HCT116 (cell line): ENCODE data around the gene MFSD6L. TPM values are rescaled to one million over a fixed set of nuclear protein-coding genes. Genes with fewer than 3 reads are reported as not detected.

Experiments
- ATAC-seq: fragments of 200-7000 bp; cut with Tn5 transposase; 2 replicates; pipeline ENCODE4 v1.9.1; 2020; ENCODE audit warnings: mild to moderate bottlenecking, moderate library complexity
- BruUV-seq: library from RNA; stranded (reverse); fragments of 400-500 nt; replicated peaks from 2 replicates; lab custom pipeline; 2021; lab: Mats Ljungman, UMichigan
- CTCF ChIA-PET: fragments of 300-600 bp; sonication (Branson Sonifier 250); formaldehyde crosslinking; loops from one replicate; lab custom pipeline; 2021; ENCODE audit warnings: antibody characterized with exemption; lab: Charles Lee
- POLR2A ChIA-PET: fragments of 300-600, 350-600 bp; sonication (Branson Sonifier 250); formaldehyde crosslinking; loops from one replicate; lab custom pipeline; 2021; ENCODE audit warnings: antibody characterized with exemption; lab: Charles Lee
- RAD21 ChIA-PET, 2 experiments: fragments of 300-600 bp; sonication (Branson Sonifier 250); formaldehyde crosslinking; loops; one replicate each; lab custom pipeline; 2023; ENCODE audit warnings: low total read pairs in 2 of 2; ENCODE audit not compliant: uncharacterized antibody in 2 of 2, unreplicated experiment in 2 of 2, low non-redundant PET in 1 of 2; lab: Charles Lee
- DNase-seq: peaks from one replicate; pipeline ENCODE4 v3.0.0-alpha.2; 2010; ENCODE audit warnings: low read depth, low spot score
- H2AFZ ChIP-seq: fragments of 200-600 bp; shearing (Covaris generic), sonication (generic); 2 replicates; pipeline ENCODE4 v1.6.1; 2017; ENCODE audit warnings: low read depth, mixed run types, mixed read lengths, antibody characterized with exemption, low read length; ENCODE audit not compliant: poor library complexity, severe bottlenecking
- H3K27ac ChIP-seq: 2 replicates; pipeline ENCODE4 v1.5.1; 2012; ENCODE audit warnings: low read depth, low read length
- H3K27me3 ChIP-seq: fragments of 200-600 bp; sonication (generic); 2 replicates; pipeline ENCODE4 v1.6.1; 2016; ENCODE audit warnings: mixed run types, low read length, mixed read lengths; ENCODE audit not compliant: insufficient read depth
- H3K36me3 ChIP-seq, 2 experiments: fragments of 200-500 bp in 1 of 2; fragments of 200-600 bp in 1 of 2; sonication (Bioruptor generic) in 1 of 2; sonication (generic) in 1 of 2; 2 replicates each; pipeline versions ENCODE4 v1.5.1 to v1.6.1; 2014 to 2016; ENCODE audit warnings: low read length in 2 of 2, inconsistent platforms in 1 of 2, mixed read lengths in 1 of 2, mixed run types in 1 of 2; ENCODE audit not compliant: insufficient read depth in 2 of 2, control insufficient read depth in 1 of 2
- H3K4me1 ChIP-seq, 2 experiments: fragments of 200-600 bp in 1 of 2; sonication (generic) in 1 of 2; 2 replicates each; pipeline versions ENCODE4 v1.5.1 to v1.6.1; 2012 to 2017; ENCODE audit warnings: low read length in 2 of 2, inconsistent platforms in 1 of 2, mild to moderate bottlenecking in 1 of 2, mixed read lengths in 1 of 2, mixed run types in 1 of 2, moderate library complexity in 1 of 2; ENCODE audit not compliant: insufficient read depth in 2 of 2, control insufficient read depth in 1 of 2
- H3K4me2 ChIP-seq: fragments of 200-600 bp; sonication (generic); 2 replicates; pipeline ENCODE4 v1.6.1; 2017; ENCODE audit warnings: mixed run types, low read length, mixed read lengths
- H3K4me3 ChIP-seq, 2 experiments: fragments of 200-600 bp in 1 of 2; sonication (generic) in 1 of 2; replicated peaks in 1 of 2; 2 replicates each; pipeline ENCODE4 v1.5.1; 2011 to 2016; ENCODE audit warnings: low read length in 2 of 2, control low read depth in 1 of 2, low read depth in 1 of 2, mild to moderate bottlenecking in 1 of 2, mixed read lengths in 1 of 2, mixed run types in 1 of 2
- H3K79me2 ChIP-seq: fragments of 200-600 bp; sonication (generic); 2 replicates; pipeline ENCODE4 v1.6.1; 2017; ENCODE audit warnings: mild to moderate bottlenecking, mixed run types, low read length, moderate library complexity, mixed read lengths; ENCODE audit not compliant: insufficient read depth
- H3K9ac ChIP-seq: fragments of 200-600 bp; sonication (generic); 2 replicates; pipeline ENCODE4 v1.6.1; 2016; ENCODE audit warnings: low read length, mixed read lengths
- H3K9me2 ChIP-seq: fragments of 200-600 bp; sonication (generic), shearing (Covaris generic); 2 replicates; pipeline ENCODE4 v1.6.1; 2017; ENCODE audit warnings: mixed run types, mild to moderate bottlenecking, moderate library complexity; ENCODE audit not compliant: insufficient read depth
- H3K9me3 ChIP-seq, 2 experiments: fragments of 200-500 bp in 1 of 2; fragments of 200-600 bp in 1 of 2; sonication (Bioruptor generic) in 1 of 2; sonication (generic) in 1 of 2; 2 replicates each; pipeline ENCODE4 v1.6.1; 2014 to 2017; ENCODE audit warnings: low read length in 2 of 2, mixed read lengths in 2 of 2, inconsistent platforms in 1 of 2, low read depth in 1 of 2, mild to moderate bottlenecking in 1 of 2, mixed run types in 1 of 2, moderate library complexity in 1 of 2; ENCODE audit not compliant: control insufficient read depth in 1 of 2, insufficient read depth in 1 of 2
- H4K20me1 ChIP-seq: fragments of 200-600 bp; sonication (generic), shearing (Covaris generic); 2 replicates; pipeline ENCODE4 v1.6.1; 2017; ENCODE audit warnings: mixed run types, mild to moderate bottlenecking, moderate library complexity; ENCODE audit not compliant: insufficient read depth
- CEBPB ChIP-seq: IDR thresholded peaks from 2 replicates; pipeline ENCODE4 v1.6.1; 2012; ENCODE audit warnings: low read depth
- CTCF ChIP-seq, 3 experiments: fragments of 200-600 bp in 1 of 3; sonication (generic) in 1 of 3; IDR thresholded peaks in 2 of 3; conservative IDR thresholded peaks in 1 of 3; 2 replicates each; pipeline ENCODE4 v1.5.1; 2012 to 2017; ENCODE audit warnings: low read depth in 2 of 3, low read length in 2 of 3, antibody characterized with exemption in 1 of 3, borderline replicate concordance in 1 of 3, control low read depth in 1 of 3, mild to moderate bottlenecking in 1 of 3, mixed read lengths in 1 of 3, mixed run types in 1 of 3, moderate library complexity in 1 of 3; ENCODE audit not compliant: insufficient read depth in 1 of 3
- ELF1 ChIP-seq: IDR thresholded peaks from 2 replicates; pipeline ENCODE4 v1.6.1; 2012; ENCODE audit warnings: low read depth, borderline replicate concordance
- EZH2phosphoT487 ChIP-seq: fragments of 200-600 bp; IDR thresholded peaks from 2 replicates; pipeline ENCODE4 v1.6.1; 2018; ENCODE audit warnings: antibody characterized with exemption, borderline replicate concordance
- FOSL1 ChIP-seq: IDR thresholded peaks from 2 replicates; pipeline ENCODE4 v1.6.1; 2012; ENCODE audit warnings: low read depth
- JUND ChIP-seq: IDR thresholded peaks from 2 replicates; pipeline ENCODE4 v1.6.1; 2012
- POLR2A ChIP-seq: IDR thresholded peaks from 2 replicates; pipeline ENCODE4 v1.7.0; 2011; ENCODE audit warnings: borderline replicate concordance; ENCODE audit not compliant: insufficient read depth, insufficient read length; ENCODE audit errors: extremely low read depth
- RAD21 ChIP-seq: IDR thresholded peaks from 2 replicates; pipeline ENCODE4 v1.6.1; 2012; ENCODE audit warnings: low read depth, mild to moderate bottlenecking
- REST ChIP-seq: IDR thresholded peaks from 2 replicates; pipeline ENCODE4 v1.6.1; 2012; ENCODE audit warnings: low read depth
- SIN3A ChIP-seq: IDR thresholded peaks from 2 replicates; pipeline ENCODE4 v1.6.1; 2012; ENCODE audit warnings: low read depth
- SP1 ChIP-seq: IDR thresholded peaks from 2 replicates; pipeline ENCODE4 v1.6.1; 2012; ENCODE audit warnings: low read depth
- SRF ChIP-seq: IDR thresholded peaks from 2 replicates; pipeline ENCODE4 v1.6.1; 2012; ENCODE audit warnings: low read depth
- TCF7L2 ChIP-seq: IDR thresholded peaks from 2 replicates; pipeline ENCODE4 v1.7.0; 2011; ENCODE audit warnings: borderline replicate concordance, inconsistent platforms; ENCODE audit not compliant: insufficient read depth, insufficient read length; ENCODE audit errors: extremely low read depth
- YY1 ChIP-seq: IDR thresholded peaks from 2 replicates; pipeline ENCODE4 v1.6.1; 2011; ENCODE audit warnings: low read length, low read depth, moderate library complexity, mild to moderate bottlenecking; ENCODE audit not compliant: insufficient replicate concordance; ENCODE audit errors: extremely low read depth
- ZFX ChIP-seq: fragments of 450-650 bp; IDR thresholded peaks from 2 replicates; pipeline ENCODE4 v1.6.1; 2017
- ZNF274 ChIP-seq: fragments of 200-500 bp; sonication (Bioruptor generic); IDR thresholded peaks from 2 replicates; pipeline ENCODE4 v1.6.1; 2014; ENCODE audit warnings: mild to moderate bottlenecking, low read depth, low read length, inconsistent platforms
- intact Hi-C: fragments of 100-400 bp; cut with micrococcal nuclease; formaldehyde crosslinking; loops from 2 replicates; pipeline ENCODE4 v1.10.0; 2022
- total RNA-seq: library from RNA; stranded (reverse); gene quantifications from one replicate; pipeline ENCODE4 v1.2.1, GENCODE V29; 2021; ENCODE audit not compliant: unreplicated experiment
- TF ChIP-seq, protein P1 (sequence below): IDR thresholded peaks from 2 replicates; pipeline ENCODE4 v1.6.1; 2012
- TF ChIP-seq, protein P2 (sequence below): IDR thresholded peaks from 2 replicates; pipeline ENCODE4 v1.6.1; 2012

Gene MFSD6L
- total RNA-seq, 1 experiment from 2014 or later, result not detected

DNA sequence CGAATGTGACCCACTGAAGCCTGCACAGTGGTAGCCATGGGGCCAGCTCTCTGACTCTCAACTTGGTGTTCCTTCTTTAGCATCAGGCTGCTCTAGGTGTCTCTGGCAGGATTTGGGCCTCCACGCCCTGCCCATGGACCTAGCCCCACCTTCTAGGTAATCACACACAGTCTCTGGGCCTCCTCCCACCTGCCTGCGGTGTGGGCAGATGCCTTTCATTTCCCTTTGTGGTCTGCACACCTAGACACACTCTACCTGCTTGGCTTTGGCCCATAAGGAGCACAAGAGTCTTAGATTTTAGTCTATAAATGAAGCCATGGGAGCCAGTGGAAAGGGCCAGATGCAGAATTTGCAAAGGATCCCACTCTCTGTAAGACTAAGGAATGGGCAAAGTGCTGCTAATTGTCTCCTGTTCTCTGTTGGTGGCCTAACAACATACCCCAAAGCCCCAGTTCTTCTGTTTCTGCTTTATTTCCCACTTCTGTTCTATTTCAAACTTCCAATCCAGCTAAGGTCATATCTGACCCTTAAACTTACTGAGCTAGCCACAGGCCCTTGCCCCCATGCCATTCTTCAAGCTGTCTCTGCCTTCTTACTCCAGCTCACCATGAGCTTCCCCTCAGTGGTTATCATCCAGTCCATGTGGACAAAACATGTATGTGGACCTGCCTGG, 7.2 kb upstream of the MFSD6L start:
- TF ChIP-seq SIN3A (no peak), SP1 (no peak), ZFX (no peak), RAD21 (no peak), FOSL1 (no peak), YY1 (no peak), CTCF (IDR thresholded peaks at IDR 0.05 in 2 of 3, conservative IDR thresholded peaks at IDR 0.05 in 1 of 3; ENCODE audit: borderline replicate concordance in 1 of 3, insufficient read depth in 1 of 3, low read depth in 2 of 3, low read length in 2 of 3) (no peak), EZH2phosphoT487 (no peak), POLR2A (no peak), TCF7L2 (no peak), REST (no peak), ZNF274 (no peak), CEBPB (no peak), ELF1 (no peak), JUND (no peak), SRF (no peak)
- TF ChIP-seq, protein P1, sequence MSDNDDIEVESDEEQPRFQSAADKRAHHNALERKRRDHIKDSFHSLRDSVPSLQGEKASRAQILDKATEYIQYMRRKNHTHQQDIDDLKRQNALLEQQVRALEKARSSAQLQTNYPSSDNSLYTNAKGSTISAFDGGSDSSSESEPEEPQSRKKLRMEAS, result no peak
- TF ChIP-seq, protein P2, sequence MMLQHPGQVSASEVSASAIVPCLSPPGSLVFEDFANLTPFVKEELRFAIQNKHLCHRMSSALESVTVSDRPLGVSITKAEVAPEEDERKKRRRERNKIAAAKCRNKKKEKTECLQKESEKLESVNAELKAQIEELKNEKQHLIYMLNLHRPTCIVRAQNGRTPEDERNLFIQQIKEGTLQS, result no peak
- no peak overlapping the region for H2AFZ ChIP-seq
- RAD21 ChIA-PET, result no interaction called here
- peaks cover 0 to 3% of the 10 kb centered on the region in 2 experiments; a peak in 1 of 4 replicates for H3K9me3 ChIP-seq
- H3K4me3 ChIP-seq, result no peak overlapping the region
- H3K27ac ChIP-seq, result no peak overlapping the region
- peaks cover 0 to 8% of the 10 kb centered on the region in 2 experiments; a peak in 2 of 4 replicates for H3K4me1 ChIP-seq
- POLR2A ChIA-PET, result no interaction called here
- DNase-seq (no peak), ATAC-seq (no peak)
- H3K4me2 ChIP-seq, result no peak overlapping the region
- no peaks in the 10 kb centered on the region for H4K20me1 ChIP-seq
- no peaks in the 10 kb centered on the region for H3K9me2 ChIP-seq
- CTCF ChIA-PET, result interaction anchor here (1.1 to 1.5 kb wide), 2 partner anchors 24 to 26 kb away, joined by 3 to 4 read pairs; no protein-coding TSS in a partner anchor
- intact Hi-C loops, result no loop called here
- no TSS peak for BruUV-seq
- H3K79me2 ChIP-seq, result no peaks in the 10 kb centered on the region
- no peaks in the 10 kb centered on the region for H3K27me3 ChIP-seq
- H3K9ac ChIP-seq, result no peak overlapping the region
- H3K36me3 ChIP-seq, result no peaks in the 10 kb centered on the region
